GM12864 (cell line): ENCODE results near the gene IFNL1.

Experiments used
- DNase-seq: peaks from one replicate; pipeline ENCODE4 v3.0.0-alpha.2; 2011; ENCODE audit warnings: low read depth
- H3K4me3 ChIP-seq: 2 replicates; pipeline ENCODE4 v1.5.1; 2011; ENCODE audit warnings: mild to moderate bottlenecking, low read depth, low read length, control low read depth
- TF ChIP-seq, protein P1 (sequence below): IDR thresholded peaks from 2 replicates; pipeline ENCODE4 v1.5.1; 2011; ENCODE audit warnings: low read depth, mild to moderate bottlenecking, moderate library complexity, low read length, control low read depth, inconsistent platforms; ENCODE audit errors: missing control alignments

The IFNL1 gene

GRCh38 chr19:39297931-39298634 lies 1.9 kb downstream of the IFNL1 start:
- TF ChIP-seq, protein P1, sequence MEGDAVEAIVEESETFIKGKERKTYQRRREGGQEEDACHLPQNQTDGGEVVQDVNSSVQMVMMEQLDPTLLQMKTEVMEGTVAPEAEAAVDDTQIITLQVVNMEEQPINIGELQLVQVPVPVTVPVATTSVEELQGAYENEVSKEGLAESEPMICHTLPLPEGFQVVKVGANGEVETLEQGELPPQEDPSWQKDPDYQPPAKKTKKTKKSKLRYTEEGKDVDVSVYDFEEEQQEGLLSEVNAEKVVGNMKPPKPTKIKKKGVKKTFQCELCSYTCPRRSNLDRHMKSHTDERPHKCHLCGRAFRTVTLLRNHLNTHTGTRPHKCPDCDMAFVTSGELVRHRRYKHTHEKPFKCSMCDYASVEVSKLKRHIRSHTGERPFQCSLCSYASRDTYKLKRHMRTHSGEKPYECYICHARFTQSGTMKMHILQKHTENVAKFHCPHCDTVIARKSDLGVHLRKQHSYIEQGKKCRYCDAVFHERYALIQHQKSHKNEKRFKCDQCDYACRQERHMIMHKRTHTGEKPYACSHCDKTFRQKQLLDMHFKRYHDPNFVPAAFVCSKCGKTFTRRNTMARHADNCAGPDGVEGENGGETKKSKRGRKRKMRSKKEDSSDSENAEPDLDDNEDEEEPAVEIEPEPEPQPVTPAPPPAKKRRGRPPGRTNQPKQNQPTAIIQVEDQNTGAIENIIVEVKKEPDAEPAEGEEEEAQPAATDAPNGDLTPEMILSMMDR = no peak
- H3K4me3 ChIP-seq = no peak overlapping the region
- no peak for DNase-seq

GRCh38 chr19:39299404-39299803 lies 3.2 kb downstream of the IFNL1 start:
- no peak for DNase-seq
- TF ChIP-seq, protein P1 = no peak
- H3K4me3 ChIP-seq = no peak overlapping the region

GRCh38 chr19:39299832-39300231 lies 3.6 kb downstream of the IFNL1 start:
- TF ChIP-seq, protein P1 = no peak
- DNase-seq = no peak
- no peak overlapping the region for H3K4me3 ChIP-seq

- TF ChIP-seq, protein P1 = no peak
- no peak overlapping the region for H3K4me3 ChIP-seq
- no peak for DNase-seq
These were observed 4.8 kb downstream of the IFNL1 start for GRCh38 chr19:39301021-39301420.

GRCh38 chr19:39301562-39301961 lies 5.4 kb downstream of the IFNL1 start:
- TF ChIP-seq, protein P1 = no peak
- no peak overlapping the region for H3K4me3 ChIP-seq

GRCh38 chr19:39303373-39304184 lies 7.4 kb downstream of the IFNL1 start:
- DNase-seq = no peak
- TF ChIP-seq, protein P1 = no peak
- no peak overlapping the region for H3K4me3 ChIP-seq

More at GRCh38 chr19:39301562-39301961, 5.4 kb downstream of the IFNL1 start:
- no peak for DNase-seq
